ENCODE results near the gene PRPS1.
"Not testable (repeated sequence)": the region's sequence is repeated elsewhere in the genome, so short reads cannot be mapped to it uniquely, and the experiment has no call there.

The PRPS1 gene

GRCh38 chrX:107678957-107679740 lies 50.8 kb downstream of the PRPS1 start:
- Histone ChIP-seq H3K4me1 (ENCODE audit: control insufficient read depth in 2 of 2, insufficient read depth in 2 of 2, low read length in 2 of 2) (peaks cover 18 to 38% of the 10 kb centered on the region in 2 donors), H3K4me3 (ENCODE audit: low read length in 2 of 2) (no peak overlapping the region), H3K9me3 (ENCODE audit: control insufficient read depth in 2 of 2, low read length in 2 of 2) (no peaks in the 10 kb centered on the region), H3K36me3 (ENCODE audit: control insufficient read depth in 2 of 2, insufficient read depth in 2 of 2, low read length in 2 of 2) (no peaks in the 10 kb centered on the region), H3K9ac (ENCODE audit: low read depth in 1 of 2, low read length in 2 of 2) (no peak overlapping the region), H3K27ac (ENCODE audit: low read depth in 2 of 2, low read length in 2 of 2) (peak overlapping the region; percentile 19 to 92), H3K27me3 (ENCODE audit: control insufficient read depth in 2 of 2, insufficient read depth in 2 of 2, low read length in 2 of 2) (no peaks in the 10 kb centered on the region)

- H3K27ac ChIP-seq (ENCODE audit: low read depth in 2 of 2, low read length in 2 of 2) = no peak overlapping the region
- H3K4me1 ChIP-seq (ENCODE audit: control insufficient read depth in 2 of 2, insufficient read depth in 2 of 2, low read length in 2 of 2) = peaks cover 11 to 30% of the 10 kb centered on the region in 2 donors
- H3K36me3 ChIP-seq (ENCODE audit: control insufficient read depth in 2 of 2, insufficient read depth in 2 of 2, low read length in 2 of 2) = no peaks in the 10 kb centered on the region
Measured at GRCh38 chrX:107682256-107682655, 53.9 kb downstream of the PRPS1 start.

GRCh38 chrX:107683124-107683895 lies 55.0 kb downstream of the PRPS1 start:
- H3K4me1 ChIP-seq (ENCODE audit: control insufficient read depth in 2 of 2, insufficient read depth in 2 of 2, low read length in 2 of 2) = peaks cover 11 to 26% of the 10 kb centered on the region in 2 donors
- no peaks in the 10 kb centered on the region for H3K27me3 ChIP-seq (ENCODE audit: control insufficient read depth in 2 of 2, insufficient read depth in 2 of 2, low read length in 2 of 2)
- H3K9me3 ChIP-seq (ENCODE audit: control insufficient read depth in 2 of 2, low read length in 2 of 2) = no peaks in the 10 kb centered on the region
- no peak overlapping the region for H3K4me3 ChIP-seq (ENCODE audit: low read length in 2 of 2)
- no peak overlapping the region for H3K9ac ChIP-seq (ENCODE audit: low read depth in 1 of 2, low read length in 2 of 2)
- H3K36me3 ChIP-seq (ENCODE audit: control insufficient read depth in 2 of 2, insufficient read depth in 2 of 2, low read length in 2 of 2) = no peaks in the 10 kb centered on the region
- H3K27ac ChIP-seq (ENCODE audit: low read depth in 2 of 2, low read length in 2 of 2) = peak overlapping the region; percentile 33 to 44

More at GRCh38 chrX:107682256-107682655, 53.9 kb downstream of the PRPS1 start:
- no peaks in the 10 kb centered on the region for H3K9me3 ChIP-seq (ENCODE audit: control insufficient read depth in 2 of 2, low read length in 2 of 2)
- H3K27me3 ChIP-seq (ENCODE audit: control insufficient read depth in 2 of 2, insufficient read depth in 2 of 2, low read length in 2 of 2) = no peaks in the 10 kb centered on the region
- no peak overlapping the region for H3K9ac ChIP-seq (ENCODE audit: low read depth in 1 of 2, low read length in 2 of 2)
- H3K4me3 ChIP-seq (ENCODE audit: low read length in 2 of 2) = no peak overlapping the region

GRCh38 chrX:107683931-107684330 lies 55.6 kb downstream of the PRPS1 start:
- peak overlapping the region in 1 of 2 donors; percentile 61 for H3K27ac ChIP-seq (ENCODE audit: low read depth in 2 of 2, low read length in 2 of 2)
- H3K9me3 ChIP-seq (ENCODE audit: control insufficient read depth in 2 of 2, low read length in 2 of 2) = no peaks in the 10 kb centered on the region
- H3K4me1 ChIP-seq (ENCODE audit: control insufficient read depth in 2 of 2, insufficient read depth in 2 of 2, low read length in 2 of 2) = peaks cover 11 to 26% of the 10 kb centered on the region in 2 donors

GRCh38 chrX:107684956-107685385 lies 56.7 kb downstream of the PRPS1 start:
- Histone ChIP-seq H3K9ac (ENCODE audit: low read depth in 1 of 2, low read length in 2 of 2) (no peak overlapping the region), H3K27ac (ENCODE audit: low read depth in 2 of 2, low read length in 2 of 2) (peak overlapping the region in 1 of 2 donors; percentile 69), H3K4me3 (ENCODE audit: low read length in 2 of 2) (no peak overlapping the region), H3K9me3 (ENCODE audit: control insufficient read depth in 2 of 2, low read length in 2 of 2) (no peaks in the 10 kb centered on the region), H3K27me3 (ENCODE audit: control insufficient read depth in 2 of 2, insufficient read depth in 2 of 2, low read length in 2 of 2) (no peaks in the 10 kb centered on the region), H3K4me1 (ENCODE audit: control insufficient read depth in 2 of 2, insufficient read depth in 2 of 2, low read length in 2 of 2) (peaks cover 3 to 26% of the 10 kb centered on the region in 2 donors), H3K36me3 (ENCODE audit: control insufficient read depth in 2 of 2, insufficient read depth in 2 of 2, low read length in 2 of 2) (no peaks in the 10 kb centered on the region)

More at GRCh38 chrX:107683931-107684330, 55.6 kb downstream of the PRPS1 start:
- Histone ChIP-seq H3K36me3 (ENCODE audit: control insufficient read depth in 2 of 2, insufficient read depth in 2 of 2, low read length in 2 of 2) (no peaks in the 10 kb centered on the region), H3K4me3 (ENCODE audit: low read length in 2 of 2) (no peak overlapping the region), H3K27me3 (ENCODE audit: control insufficient read depth in 2 of 2, insufficient read depth in 2 of 2, low read length in 2 of 2) (no peaks in the 10 kb centered on the region), H3K9ac (ENCODE audit: low read depth in 1 of 2, low read length in 2 of 2) (no peak overlapping the region)

GRCh38 chrX:107685586-107685985 lies 57.3 kb downstream of the PRPS1 start:
- not testable (repeated sequence) for H3K4me3 ChIP-seq (ENCODE audit: low read length in 2 of 2); H3K27me3 ChIP-seq (ENCODE audit: control insufficient read depth in 2 of 2, insufficient read depth in 2 of 2, low read length in 2 of 2); H3K9me3 ChIP-seq (ENCODE audit: control insufficient read depth in 2 of 2, low read length in 2 of 2); H3K36me3 ChIP-seq (ENCODE audit: control insufficient read depth in 2 of 2, insufficient read depth in 2 of 2, low read length in 2 of 2); H3K9ac ChIP-seq (ENCODE audit: low read depth in 1 of 2, low read length in 2 of 2)
- peak overlapping the region in 1 of 2 donors; percentile 69 for H3K27ac ChIP-seq (ENCODE audit: low read depth in 2 of 2, low read length in 2 of 2)
- peaks cover 3 to 26% of the 10 kb centered on the region in 2 donors for H3K4me1 ChIP-seq (ENCODE audit: control insufficient read depth in 2 of 2, insufficient read depth in 2 of 2, low read length in 2 of 2)

GRCh38 chrX:107686026-107686425 lies 57.7 kb downstream of the PRPS1 start:
- H3K36me3 ChIP-seq (ENCODE audit: control insufficient read depth in 2 of 2, insufficient read depth in 2 of 2, low read length in 2 of 2) = no peaks in the 10 kb centered on the region
- no peak overlapping the region for H3K4me3 ChIP-seq (ENCODE audit: low read length in 2 of 2)
- H3K27me3 ChIP-seq (ENCODE audit: control insufficient read depth in 2 of 2, insufficient read depth in 2 of 2, low read length in 2 of 2) = no peaks in the 10 kb centered on the region
- H3K9me3 ChIP-seq (ENCODE audit: control insufficient read depth in 2 of 2, low read length in 2 of 2) = no peaks in the 10 kb centered on the region
- no peak overlapping the region for H3K9ac ChIP-seq (ENCODE audit: low read depth in 1 of 2, low read length in 2 of 2)
- H3K4me1 ChIP-seq (ENCODE audit: control insufficient read depth in 2 of 2, insufficient read depth in 2 of 2, low read length in 2 of 2) = peaks cover 3 to 26% of the 10 kb centered on the region in 2 donors
- no peak overlapping the region for H3K27ac ChIP-seq (ENCODE audit: low read depth in 2 of 2, low read length in 2 of 2)

- H3K4me3 ChIP-seq (ENCODE audit: low read length in 2 of 2) = no peak overlapping the region
Measured at GRCh38 chrX:107686792-107687191, 58.5 kb downstream of the PRPS1 start.

GRCh38 chrX:107687445-107687844 lies 59.1 kb downstream of the PRPS1 start:
- H3K27me3 ChIP-seq (ENCODE audit: control insufficient read depth in 2 of 2, insufficient read depth in 2 of 2, low read length in 2 of 2) = no peaks in the 10 kb centered on the region
- no peak overlapping the region for H3K9ac ChIP-seq (ENCODE audit: low read depth in 1 of 2, low read length in 2 of 2)
- H3K4me3 ChIP-seq (ENCODE audit: low read length in 2 of 2) = no peak overlapping the region
- H3K9me3 ChIP-seq (ENCODE audit: control insufficient read depth in 2 of 2, low read length in 2 of 2) = no peaks in the 10 kb centered on the region
- no peak overlapping the region for H3K27ac ChIP-seq (ENCODE audit: low read depth in 2 of 2, low read length in 2 of 2)
- no peaks in the 10 kb centered on the region for H3K36me3 ChIP-seq (ENCODE audit: control insufficient read depth in 2 of 2, insufficient read depth in 2 of 2, low read length in 2 of 2)
- H3K4me1 ChIP-seq (ENCODE audit: control insufficient read depth in 2 of 2, insufficient read depth in 2 of 2, low read length in 2 of 2) = peaks cover 3 to 20% of the 10 kb centered on the region in 2 donors

More at GRCh38 chrX:107686792-107687191, 58.5 kb downstream of the PRPS1 start:
- Histone ChIP-seq H3K27ac (ENCODE audit: low read depth in 2 of 2, low read length in 2 of 2) (no peak overlapping the region), H3K36me3 (ENCODE audit: control insufficient read depth in 2 of 2, insufficient read depth in 2 of 2, low read length in 2 of 2) (no peaks in the 10 kb centered on the region), H3K27me3 (ENCODE audit: control insufficient read depth in 2 of 2, insufficient read depth in 2 of 2, low read length in 2 of 2) (no peaks in the 10 kb centered on the region), H3K9me3 (ENCODE audit: control insufficient read depth in 2 of 2, low read length in 2 of 2) (no peaks in the 10 kb centered on the region), H3K9ac (ENCODE audit: low read depth in 1 of 2, low read length in 2 of 2) (no peak overlapping the region), H3K4me1 (ENCODE audit: control insufficient read depth in 2 of 2, insufficient read depth in 2 of 2, low read length in 2 of 2) (peaks cover 3 to 26% of the 10 kb centered on the region in 2 donors)

- Histone ChIP-seq H3K4me3 (ENCODE audit: low read length in 2 of 2) (no peak overlapping the region), H3K27ac (ENCODE audit: low read depth in 2 of 2, low read length in 2 of 2) (no peak overlapping the region), H3K9me3 (ENCODE audit: control insufficient read depth in 2 of 2, low read length in 2 of 2) (no peaks in the 10 kb centered on the region), H3K27me3 (ENCODE audit: control insufficient read depth in 2 of 2, insufficient read depth in 2 of 2, low read length in 2 of 2) (no peaks in the 10 kb centered on the region), H3K4me1 (ENCODE audit: control insufficient read depth in 2 of 2, insufficient read depth in 2 of 2, low read length in 2 of 2) (no peaks in the 10 kb centered on the region), H3K36me3 (ENCODE audit: control insufficient read depth in 2 of 2, insufficient read depth in 2 of 2, low read length in 2 of 2) (no peaks in the 10 kb centered on the region), H3K9ac (ENCODE audit: low read depth in 1 of 2, low read length in 2 of 2) (no peak overlapping the region)
Measured at GRCh38 chrX:107691024-107691448, 62.7 kb downstream of the PRPS1 start.

All from mucosa of rectum (tissue), 2 donors.